CD4-positive, CD25-positive, alpha-beta regulatory T cell (primary cell): Measurements from ENCODE around the gene MPV17L2. TPM values are rescaled to one million over a fixed set of nuclear protein-coding genes. Genes with fewer than 3 reads are reported as not detected.

Source experiments
- ATAC-seq, 2 donors: fragments of 150-1000 bp; cut with Tn5 transposase; one replicate each; pipeline ENCODE4 v1.10.0; 2021; ENCODE audit warnings: low read depth in 2 of 2, moderate number of reproducible peaks in 2 of 2, moderate library complexity in 1 of 2
- DNase-seq, 3 donors: peaks; one replicate each; pipeline versions ENCODE4 v3.0.0 to v3.0.0-alpha.2; 2012 to 2022; ENCODE audit warnings: mixed read lengths in 1 of 3
- H3K27ac ChIP-seq: one replicate; pipeline ENCODE4 v1.7.0; 2013; ENCODE audit warnings: mild to moderate bottlenecking, low read length; ENCODE audit not compliant: insufficient read depth, poor library complexity, severe bottlenecking
- H3K27me3 ChIP-seq: one replicate; pipeline ENCODE4 v1.7.0; 2013; ENCODE audit warnings: low read length; ENCODE audit not compliant: control insufficient read depth, insufficient read depth
- H3K36me3 ChIP-seq: one replicate; pipeline ENCODE4 v1.7.0; 2013; ENCODE audit warnings: mild to moderate bottlenecking, low read length, moderate library complexity; ENCODE audit not compliant: control insufficient read depth, insufficient read depth
- H3K4me1 ChIP-seq: 2 replicates; pipeline ENCODE4 v1.7.0; 2013; ENCODE audit warnings: mild to moderate bottlenecking, low read length; ENCODE audit not compliant: insufficient read depth, control insufficient read depth, poor library complexity, severe bottlenecking
- H3K4me3 ChIP-seq: one replicate; pipeline ENCODE4 v1.7.0; 2013; ENCODE audit warnings: low read depth, mild to moderate bottlenecking, low read length, moderate library complexity
- H3K9me3 ChIP-seq, 2 experiments: 1 replicate in 1 of 2; 2 replicates in 1 of 2; pipeline ENCODE4 v1.7.0; 2013; ENCODE audit warnings: low read length in 2 of 2, mild to moderate bottlenecking in 1 of 2, moderate library complexity in 1 of 2; ENCODE audit not compliant: control insufficient read depth in 2 of 2
- H3K27ac Mint-ChIP-seq, 3 donors: one replicate each; pipeline ENCODE4 v1.8.0; 2020 to 2022; ENCODE audit warnings: mild to moderate bottlenecking in 3 of 3, mixed read lengths in 3 of 3, moderate library complexity in 2 of 3
- H3K27me3 Mint-ChIP-seq: one replicate; pipeline ENCODE4 v1.8.0; 2022; ENCODE audit warnings: mild to moderate bottlenecking, mixed read lengths
- H3K36me3 Mint-ChIP-seq: one replicate; pipeline ENCODE4 v1.8.0; 2020; ENCODE audit warnings: mixed read lengths
- H3K4me1 Mint-ChIP-seq, 4 donors: one replicate each; pipeline ENCODE4 v1.8.0; 2020 to 2022; ENCODE audit warnings: mixed read lengths in 4 of 4, mild to moderate bottlenecking in 1 of 4
- H3K4me3 Mint-ChIP-seq, 4 donors: one replicate each; pipeline ENCODE4 v1.8.0; 2020 to 2022; ENCODE audit warnings: mild to moderate bottlenecking in 4 of 4, mixed read lengths in 4 of 4, moderate library complexity in 3 of 4
- H3K9me3 Mint-ChIP-seq, 7 donors: one replicate each; pipeline ENCODE4 v1.8.0; 2020 to 2022; ENCODE audit warnings: mixed read lengths in 7 of 7, mild to moderate bottlenecking in 3 of 7, moderate library complexity in 2 of 7
- polyA plus RNA-seq, 4 donors: library from polyadenylated mRNA; unstranded; fragments of 300-500 nt; fragmentation: Illumina TruSeq; gene quantifications; one replicate each; pipeline ENCODE4 v1.2.3, GENCODE V29; 2021
- total RNA-seq: library from RNA; stranded (reverse); gene quantifications from one replicate; pipeline ENCODE4 v1.2.3, GENCODE V29; 2022

The MPV17L2 gene
- total and polyA plus RNA-seq, 5 donors from 2014 or later = 5.5 to 20.8 (median 12.6) TPM

DNA sequence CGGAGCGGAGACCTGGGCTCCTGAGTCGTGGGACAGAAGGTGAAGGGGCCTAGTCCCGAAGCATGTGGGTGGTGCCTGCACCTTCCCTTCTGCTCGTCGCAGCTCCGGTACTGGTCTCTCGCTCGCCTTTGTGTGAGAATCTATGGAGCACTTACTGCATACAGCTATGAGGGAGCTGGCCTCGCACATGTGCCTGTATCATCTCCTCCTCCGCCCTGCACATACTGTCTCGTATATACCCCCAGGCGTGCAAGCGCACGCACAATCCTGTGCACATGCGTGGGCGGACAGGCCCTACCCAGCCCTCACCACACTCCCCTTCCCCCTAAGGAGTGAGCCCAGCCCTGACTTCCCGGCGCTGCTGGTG, 31.4 kb upstream of the MPV17L2 start:
- DNase-seq (no peak), ATAC-seq (no peak)
- Mint-ChIP-seq H3K27me3 (no peaks in the 10 kb centered on the region), H3K4me3 (peak overlapping the region in 2 of 4 donors; percentile 44 to 48), H3K36me3 (peaks cover 10% of the 10 kb centered on the region), H3K9me3 (peaks cover 0 to 2% (median 0%) of the 10 kb centered on the region in 7 donors), H3K4me1 (peaks cover 0 to 8% (median 0%) of the 10 kb centered on the region in 4 donors), H3K27ac (no peak overlapping the region)
- H3K27me3 ChIP-seq = no peaks in the 10 kb centered on the region
- H3K36me3 ChIP-seq = peaks cover 9% of the 10 kb centered on the region
- H3K4me1 ChIP-seq = peaks cover 9% of the 10 kb centered on the region
- H3K27ac ChIP-seq = no peak overlapping the region
- H3K4me3 ChIP-seq = peak overlapping the region; percentile 41
- H3K9me3 ChIP-seq = no peaks in the 10 kb centered on the region

DNA sequence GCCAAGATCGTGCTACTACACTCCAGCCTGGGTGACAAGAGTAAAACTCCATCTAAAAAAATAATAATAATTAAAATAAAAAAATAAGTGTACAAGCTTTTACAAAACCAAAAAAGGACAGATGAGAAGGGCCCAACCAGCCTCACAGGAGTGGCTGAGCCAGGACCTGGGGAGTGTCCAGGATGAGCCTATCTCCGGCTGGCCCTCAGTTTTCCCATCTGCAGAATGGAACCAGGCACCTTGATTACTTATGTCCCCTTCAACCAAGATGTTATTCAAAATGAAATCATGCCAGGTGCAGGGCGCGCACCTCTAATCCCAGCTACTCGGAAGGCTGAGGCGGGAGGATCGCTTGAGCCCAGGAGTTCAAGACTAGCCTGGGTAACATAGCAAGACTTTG, 28.9 kb upstream of the MPV17L2 start:
- Mint-ChIP-seq H3K9me3 (peaks cover 0 to 2% (median 0%) of the 10 kb centered on the region in 7 donors), H3K36me3 (peaks cover 15% of the 10 kb centered on the region), H3K4me1 (peaks cover 0 to 11% (median 5%) of the 10 kb centered on the region in 4 donors), H3K27me3 (no peaks in the 10 kb centered on the region), H3K4me3 (no peak overlapping the region), H3K27ac (peak overlapping the region in 1 of 3 donors; percentile 86)
- H3K27me3 ChIP-seq = no peaks in the 10 kb centered on the region
- no peak overlapping the region for H3K4me3 ChIP-seq
- peaks cover 9% of the 10 kb centered on the region for H3K4me1 ChIP-seq
- DNase-seq (no peak), ATAC-seq (no peak)
- H3K27ac ChIP-seq = no peak overlapping the region
- peaks cover 12% of the 10 kb centered on the region for H3K36me3 ChIP-seq
- H3K9me3 ChIP-seq = no peaks in the 10 kb centered on the region

DNA sequence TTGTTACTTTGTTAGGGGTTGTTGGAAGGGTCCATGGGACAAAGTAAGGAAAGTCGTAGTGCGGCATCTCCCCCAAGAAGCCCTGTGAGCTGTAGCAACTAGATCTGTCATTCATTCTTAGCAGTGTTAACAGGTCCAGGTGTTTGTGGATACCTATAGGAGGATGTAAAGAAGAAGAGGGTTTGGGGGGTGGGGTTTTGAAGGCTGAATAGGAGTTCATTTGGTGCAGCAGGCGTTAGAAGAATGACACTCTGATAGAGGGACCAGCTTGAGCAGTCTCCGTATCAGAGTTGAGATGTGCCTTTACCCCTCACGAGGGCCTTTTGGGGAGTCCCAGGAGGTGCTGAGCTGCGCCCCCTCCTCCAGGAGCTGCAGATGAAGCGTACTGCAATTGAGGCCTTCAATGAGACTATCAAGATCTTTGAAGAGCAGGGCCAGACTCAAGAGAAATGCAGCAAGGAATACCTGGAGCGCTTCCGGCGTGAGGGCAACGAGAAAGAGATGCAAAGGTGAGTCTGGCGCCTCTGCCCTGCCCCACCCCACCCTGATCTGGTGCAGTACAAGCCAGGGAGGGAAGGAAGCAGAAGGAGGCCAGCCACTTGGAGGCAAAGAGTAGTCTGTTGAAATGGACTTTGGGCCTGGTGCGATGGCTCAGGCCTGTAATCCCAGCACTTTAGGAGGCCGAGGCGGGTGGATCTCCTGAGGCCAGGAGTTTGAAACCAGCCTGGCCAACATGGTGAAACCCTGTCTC, 27.0 kb upstream of the MPV17L2 start:
- Mint-ChIP-seq H3K4me1 (peaks cover 0 to 5% (median 5%) of the 10 kb centered on the region in 4 donors), H3K4me3 (no peak overlapping the region), H3K27ac (no peak overlapping the region), H3K27me3 (no peaks in the 10 kb centered on the region), H3K36me3 (peaks cover 12% of the 10 kb centered on the region), H3K9me3 (peaks cover 0 to 2% (median 0%) of the 10 kb centered on the region in 7 donors)
- H3K4me1 ChIP-seq = peaks cover 5% of the 10 kb centered on the region
- H3K27me3 ChIP-seq = no peaks in the 10 kb centered on the region
- peaks cover 12% of the 10 kb centered on the region for H3K36me3 ChIP-seq
- H3K9me3 ChIP-seq = no peaks in the 10 kb centered on the region
- DNase-seq (no peak), ATAC-seq (no peak)
- H3K4me3 ChIP-seq = no peak overlapping the region
- no peak overlapping the region for H3K27ac ChIP-seq

DNA sequence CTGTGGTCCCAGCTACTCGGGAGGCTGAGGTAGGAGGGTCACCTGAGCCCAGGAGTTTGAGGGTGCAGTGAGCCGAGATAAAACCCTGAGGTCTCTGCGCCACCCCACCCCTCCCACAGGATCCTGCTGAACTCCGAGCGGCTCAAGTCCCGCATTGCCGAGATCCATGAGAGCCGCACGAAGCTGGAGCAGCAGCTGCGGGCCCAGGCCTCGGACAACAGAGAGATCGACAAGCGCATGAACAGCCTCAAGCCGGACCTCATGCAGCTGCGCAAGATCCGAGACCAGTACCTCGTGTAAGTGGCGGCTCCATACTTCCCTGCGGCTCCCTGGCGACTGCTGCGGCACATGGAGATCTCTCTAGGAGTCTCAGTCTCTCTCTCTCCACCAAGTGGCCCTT, 26.0 kb upstream of the MPV17L2 start:
- Histone ChIP-seq H3K27ac (no peak overlapping the region), H3K36me3 (peaks cover 12% of the 10 kb centered on the region)
- peaks cover 0 to 2% (median 0%) of the 10 kb centered on the region in 7 donors for H3K9me3 Mint-ChIP-seq

DNA sequence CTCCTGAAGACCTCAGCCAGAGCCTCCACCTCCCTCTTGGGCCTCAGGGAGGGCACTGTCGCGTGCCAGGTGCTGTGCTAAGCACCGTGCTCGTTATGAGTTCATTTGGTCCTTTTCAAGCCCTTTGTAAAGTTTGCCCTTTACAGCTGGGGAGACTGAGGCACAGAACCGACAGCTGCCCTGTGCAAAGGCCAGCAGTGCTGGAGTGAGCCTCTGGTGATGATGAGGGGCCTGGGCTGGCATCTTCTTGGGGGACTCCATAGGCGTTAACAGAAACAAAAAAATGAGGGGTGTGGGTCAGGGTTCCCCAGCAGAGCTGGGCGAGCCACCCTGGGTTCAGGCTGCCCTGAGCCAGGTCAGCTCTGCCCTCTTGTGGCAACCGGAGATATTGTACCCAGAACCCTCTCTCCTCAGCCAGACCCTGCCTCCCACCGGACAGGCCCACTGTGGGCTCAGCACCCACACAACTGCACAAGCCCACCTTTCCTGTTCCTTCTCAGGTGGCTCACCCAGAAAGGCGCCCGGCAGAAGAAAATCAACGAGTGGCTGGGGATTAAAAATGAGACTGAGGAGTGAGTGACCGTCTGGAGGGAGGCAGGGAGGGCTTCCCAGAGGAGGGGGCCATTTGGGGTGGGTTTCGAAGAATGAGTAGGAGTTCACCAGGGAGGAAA, 24.9 kb upstream of the MPV17L2 start:
- ATAC-seq = peak; percentile 61 to 79
- Histone ChIP-seq H3K4me3 (no peak overlapping the region), H3K27me3 (no peaks in the 10 kb centered on the region), H3K4me1 (no peaks in the 10 kb centered on the region), H3K27ac (no peak overlapping the region), H3K9me3 (no peaks in the 10 kb centered on the region), H3K36me3 (peaks cover 8% of the 10 kb centered on the region)
- H3K36me3 Mint-ChIP-seq = peaks cover 12% of the 10 kb centered on the region
- H3K4me3 Mint-ChIP-seq = peak overlapping the region in 2 of 4 donors; percentile 32 to 61
- H3K9me3 Mint-ChIP-seq = peaks cover 0 to 2% (median 0%) of the 10 kb centered on the region in 7 donors
- no peaks in the 10 kb centered on the region for H3K27me3 Mint-ChIP-seq
- H3K4me1 Mint-ChIP-seq = peaks cover 0 to 8% (median 5%) of the 10 kb centered on the region in 4 donors
- DNase-seq = peak; percentile 42 to 64 (median 52)
- peak overlapping the region in 1 of 3 donors; percentile 47 for H3K27ac Mint-ChIP-seq

More for the DNA sequence above, 26.0 kb upstream of the MPV17L2 start:
- H3K27ac Mint-ChIP-seq = peak overlapping the region in 1 of 3 donors; percentile 52
- no peaks in the 10 kb centered on the region for H3K27me3 ChIP-seq
- no peaks in the 10 kb centered on the region for H3K27me3 Mint-ChIP-seq
- ATAC-seq (no peak), DNase-seq (no peak)
- no peak overlapping the region for H3K4me3 ChIP-seq
- H3K9me3 ChIP-seq = no peaks in the 10 kb centered on the region
- H3K4me1 ChIP-seq = no peaks in the 10 kb centered on the region
- no peak overlapping the region for H3K4me3 Mint-ChIP-seq
- H3K4me1 Mint-ChIP-seq = peaks cover 0 to 5% (median 5%) of the 10 kb centered on the region in 4 donors
- H3K36me3 Mint-ChIP-seq = peaks cover 12% of the 10 kb centered on the region

DNA sequence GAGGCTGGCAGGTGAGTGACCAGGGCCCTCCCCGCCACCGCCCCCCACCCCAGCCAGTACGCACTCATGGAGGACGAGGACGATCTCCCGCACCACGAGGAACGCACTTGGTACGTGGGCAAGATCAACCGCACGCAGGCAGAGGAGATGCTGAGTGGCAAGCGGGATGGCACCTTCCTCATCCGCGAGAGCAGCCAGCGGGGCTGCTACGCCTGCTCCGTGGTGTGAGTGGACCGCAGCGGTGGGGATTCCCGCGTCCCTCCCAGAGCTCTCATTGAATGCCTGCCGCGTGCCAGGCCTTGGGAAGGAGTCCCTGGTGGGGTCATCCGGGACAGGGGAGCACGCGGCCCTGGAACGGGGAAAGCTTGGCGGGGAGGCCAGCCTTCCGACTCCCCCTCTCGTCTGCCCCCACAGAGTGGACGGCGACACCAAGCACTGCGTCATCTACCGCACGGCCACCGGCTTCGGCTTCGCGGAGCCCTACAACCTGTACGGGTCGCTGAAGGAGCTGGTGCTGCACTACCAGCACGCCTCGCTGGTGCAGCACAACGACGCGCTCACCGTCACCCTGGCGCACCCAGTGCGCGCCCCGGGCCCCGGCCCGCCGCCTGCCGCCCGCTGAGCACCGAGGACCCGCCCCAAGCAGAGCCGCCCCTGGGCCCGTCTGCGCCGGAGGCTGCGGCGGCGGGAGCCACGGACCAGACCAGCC, 24.2 kb upstream of the MPV17L2 start:
- H3K36me3 Mint-ChIP-seq = peaks cover 12% of the 10 kb centered on the region
- Histone ChIP-seq H3K36me3 (peaks cover 3% of the 10 kb centered on the region), H3K27ac (no peak overlapping the region), H3K4me3 (no peak overlapping the region), H3K27me3 (no peaks in the 10 kb centered on the region), H3K9me3 (no peaks in the 10 kb centered on the region), H3K4me1 (no peaks in the 10 kb centered on the region)
- peaks cover 0 to 2% (median 0%) of the 10 kb centered on the region in 7 donors for H3K9me3 Mint-ChIP-seq
- ATAC-seq = no peak
- H3K27me3 Mint-ChIP-seq = no peaks in the 10 kb centered on the region
- H3K4me3 Mint-ChIP-seq = no peak overlapping the region
- peaks cover 0 to 13% (median 6%) of the 10 kb centered on the region in 4 donors for H3K4me1 Mint-ChIP-seq
- DNase-seq = no peak
- no peak overlapping the region for H3K27ac Mint-ChIP-seq

DNA sequence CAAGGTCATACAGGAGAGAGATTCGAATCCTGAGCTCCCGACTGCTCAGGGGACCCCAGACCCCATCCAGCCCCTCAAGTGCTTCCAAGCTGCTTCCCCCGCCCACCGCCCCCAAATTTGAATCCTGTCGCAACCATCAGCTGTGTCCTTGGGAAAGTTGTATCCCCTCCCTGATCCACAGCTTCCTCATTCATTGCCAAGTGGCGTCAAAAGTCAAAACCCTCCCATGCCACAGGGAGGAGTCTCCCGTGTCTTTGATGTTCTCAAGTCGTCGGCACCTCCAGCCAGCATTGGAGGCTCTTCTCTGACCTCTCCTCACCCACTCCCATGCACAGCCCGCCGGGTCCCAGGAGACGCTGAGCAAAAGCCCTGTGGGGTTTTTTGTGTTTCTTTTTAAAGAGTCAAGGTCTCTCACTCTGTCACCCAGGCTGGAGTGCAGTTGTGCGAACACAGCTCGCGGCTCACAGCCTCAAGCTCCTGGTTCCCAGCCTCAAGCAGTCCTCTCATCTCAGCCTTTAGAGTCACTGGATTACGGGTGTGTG, 22.2 kb upstream of the MPV17L2 start:
- H3K27ac Mint-ChIP-seq = peak overlapping the region in 2 of 3 donors; percentile 32 to 86
- H3K9me3 Mint-ChIP-seq = peaks cover 0 to 2% (median 0%) of the 10 kb centered on the region in 7 donors
- Histone ChIP-seq H3K27me3 (no peaks in the 10 kb centered on the region), H3K36me3 (peaks cover 3% of the 10 kb centered on the region), H3K27ac (no peak overlapping the region), H3K4me3 (no peak overlapping the region), H3K9me3 (no peaks in the 10 kb centered on the region), H3K4me1 (peaks cover 8% of the 10 kb centered on the region)
- no peaks in the 10 kb centered on the region for H3K27me3 Mint-ChIP-seq
- ATAC-seq (no peak), DNase-seq (no peak)
- peaks cover 3 to 25% (median 12%) of the 10 kb centered on the region in 4 donors for H3K4me1 Mint-ChIP-seq
- H3K4me3 Mint-ChIP-seq = peak overlapping the region in 1 of 4 donors; percentile 27
- peaks cover 9% of the 10 kb centered on the region for H3K36me3 Mint-ChIP-seq
